Fibroblast of skin of scalp (primary cell): ENCODE measurements around the gene EHD4.

Experiments used
- DNase-seq: peaks from one replicate; pipeline ENCODE4 v3.0.0-alpha.2; 2013

EHD4 gene

GRCh38 chr15:41855261-41855961, 116.9 kb downstream of the EHD4 start:
- no peak for DNase-seq

DNA sequence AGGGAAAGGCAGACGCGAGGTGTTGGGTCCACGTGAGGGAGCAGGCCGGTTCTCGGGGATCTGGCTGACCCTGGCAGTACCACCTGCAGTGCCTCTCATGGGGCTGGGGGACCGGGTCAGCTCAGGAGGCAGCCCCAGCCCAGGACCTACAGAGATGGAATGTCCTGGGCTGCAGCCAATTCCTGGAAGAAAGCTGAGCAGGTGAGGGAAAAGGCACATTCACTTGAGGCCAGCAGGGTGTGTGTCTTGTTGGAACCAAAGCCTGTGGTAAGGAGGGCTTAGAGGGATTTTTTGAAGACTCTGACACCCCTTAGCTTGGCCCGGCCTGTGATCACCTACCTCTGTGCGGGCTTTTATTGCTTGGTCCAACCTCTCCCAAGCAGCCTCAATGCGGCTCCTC, 117.9 kb downstream of the EHD4 start:
- no peak for DNase-seq

DNA sequence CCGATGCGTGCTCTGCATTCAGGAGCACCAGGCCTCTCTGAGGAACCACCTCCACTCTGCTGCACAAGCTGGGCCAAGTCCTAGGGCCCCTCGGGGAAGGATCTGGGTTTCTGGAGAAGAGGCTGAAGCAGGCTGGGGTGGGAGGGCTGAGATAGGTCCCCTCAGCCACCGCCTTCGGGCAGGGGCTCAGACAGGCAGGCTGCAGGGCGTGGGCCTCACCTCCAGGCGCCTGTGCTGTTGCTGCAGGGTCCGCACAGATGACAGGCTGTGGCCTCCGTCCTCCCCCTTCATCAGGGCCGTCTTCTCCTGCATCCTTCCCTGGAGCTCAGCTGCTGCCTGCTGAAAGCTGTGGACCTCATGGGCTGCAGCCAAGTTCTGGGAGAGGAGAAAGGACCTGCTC, 118.5 kb downstream of the EHD4 start:
- no peak for DNase-seq

DNA sequence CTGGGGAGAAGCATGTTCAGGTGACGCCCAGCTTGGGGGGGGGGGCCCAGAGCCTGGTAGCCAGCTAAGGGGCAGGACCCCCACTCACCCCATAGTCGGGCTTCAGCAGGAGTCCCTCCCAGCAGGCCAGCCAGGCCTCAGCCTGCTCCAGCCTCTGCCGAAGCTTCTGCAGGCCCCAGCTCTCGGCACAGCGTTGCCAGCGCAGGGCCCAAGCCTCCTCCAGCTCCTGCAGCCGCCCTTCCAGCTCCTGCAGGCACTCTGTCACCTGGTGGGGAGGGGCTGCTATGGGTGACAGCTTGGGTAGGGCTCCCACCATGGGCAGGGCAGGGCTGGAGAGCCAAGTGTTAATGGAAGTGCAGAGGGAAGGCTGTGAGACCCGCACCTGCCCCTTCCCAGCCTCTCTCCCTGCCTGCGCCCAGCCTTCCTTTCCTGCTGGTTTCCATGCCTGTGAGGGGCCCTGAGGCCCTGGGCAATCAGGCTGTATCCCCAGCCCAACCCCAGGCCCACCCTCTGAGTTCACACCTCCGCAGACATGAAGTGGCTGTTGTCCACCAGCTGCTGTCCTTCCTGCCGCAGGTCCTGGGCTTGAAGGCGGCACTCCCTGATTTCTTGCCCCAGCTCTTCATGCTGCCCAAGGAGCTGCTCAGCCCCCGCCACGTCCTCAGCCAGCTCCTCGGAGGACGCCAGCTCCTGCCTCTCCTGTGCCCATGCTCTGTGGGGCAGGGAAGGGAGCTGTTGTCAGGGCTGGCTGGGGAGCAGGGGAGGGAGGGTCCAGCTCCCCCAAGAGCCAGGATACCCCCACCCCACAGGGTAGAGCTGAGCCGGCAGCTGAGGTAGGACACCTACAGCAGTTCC, 119.4 kb downstream of the EHD4 start:
- DNase-seq = no peak

DNA sequence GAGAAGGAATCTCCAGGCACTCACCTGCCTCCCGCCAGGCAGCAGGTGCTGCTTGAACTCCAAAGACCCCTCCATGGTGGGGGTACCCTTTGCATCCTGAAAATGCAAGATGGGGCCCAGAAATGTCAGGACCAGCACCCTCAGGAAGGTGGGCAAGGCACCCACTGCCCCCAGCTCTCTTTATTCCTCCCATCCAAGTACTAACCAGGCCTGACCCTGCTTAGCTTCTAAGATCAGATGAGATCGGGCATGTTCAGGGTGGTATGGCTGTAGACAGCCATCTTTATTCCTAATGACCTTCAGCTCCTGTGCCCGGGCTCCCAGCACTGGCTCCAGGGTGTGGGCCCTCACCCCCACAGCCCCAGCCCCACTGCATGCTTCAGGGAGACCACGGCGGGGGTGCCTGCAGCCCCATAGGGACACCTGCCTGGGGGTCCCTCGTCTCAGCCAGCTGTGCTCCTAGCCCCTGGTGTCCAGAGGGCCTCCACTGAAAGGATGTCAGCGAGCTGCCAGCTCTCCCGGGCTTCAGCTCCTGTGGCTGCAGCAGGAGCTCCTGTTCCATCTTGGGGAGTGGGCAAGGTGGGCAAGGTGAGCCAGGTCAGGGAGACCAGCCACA, 120.5 kb downstream of the EHD4 start:
- DNase-seq = no peak

- DNase-seq = no peak
Measured at GRCh38 chr15:41851167-41851523, 121.2 kb downstream of the EHD4 start.

DNA sequence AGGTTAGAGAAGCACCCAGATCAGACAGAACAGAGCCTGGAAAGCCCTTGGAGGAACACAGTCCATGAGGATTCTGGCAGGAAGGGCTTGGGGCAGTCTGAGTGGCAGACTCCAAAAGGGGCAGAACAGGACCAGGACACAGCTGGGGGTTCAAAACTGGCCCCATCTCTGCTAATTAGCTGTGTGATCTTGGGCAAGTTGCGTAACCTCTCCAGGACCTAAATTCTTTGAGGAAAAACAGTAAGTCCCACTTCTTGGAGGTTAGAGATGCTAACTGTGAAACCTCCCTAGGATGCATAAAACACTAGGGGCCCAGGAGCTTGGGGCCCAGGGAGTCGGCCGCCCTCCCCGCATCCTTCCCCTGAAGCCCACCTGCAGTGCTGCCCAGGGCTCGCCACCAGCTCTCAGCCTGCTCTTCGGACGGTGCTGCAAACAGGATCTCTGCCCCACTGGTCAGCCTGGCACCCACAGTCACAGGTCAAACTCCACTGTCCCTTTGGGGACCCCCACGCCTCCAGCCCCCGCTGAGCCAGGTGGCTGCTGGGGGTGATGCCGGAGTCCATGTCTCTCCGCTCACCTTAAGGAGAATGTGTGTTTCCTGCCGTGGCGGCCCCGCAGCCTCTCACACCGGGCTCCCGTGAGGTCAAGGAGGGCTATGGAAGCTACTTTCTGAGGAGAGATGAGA, 121.7 kb downstream of the EHD4 start:
- DNase-seq = no peak

GRCh38 chr15:41849861-41850260, 122.5 kb downstream of the EHD4 start:
- no peak for DNase-seq

- DNase-seq = no peak
Measured at GRCh38 chr15:41849204-41849603, 123.2 kb downstream of the EHD4 start.

DNA sequence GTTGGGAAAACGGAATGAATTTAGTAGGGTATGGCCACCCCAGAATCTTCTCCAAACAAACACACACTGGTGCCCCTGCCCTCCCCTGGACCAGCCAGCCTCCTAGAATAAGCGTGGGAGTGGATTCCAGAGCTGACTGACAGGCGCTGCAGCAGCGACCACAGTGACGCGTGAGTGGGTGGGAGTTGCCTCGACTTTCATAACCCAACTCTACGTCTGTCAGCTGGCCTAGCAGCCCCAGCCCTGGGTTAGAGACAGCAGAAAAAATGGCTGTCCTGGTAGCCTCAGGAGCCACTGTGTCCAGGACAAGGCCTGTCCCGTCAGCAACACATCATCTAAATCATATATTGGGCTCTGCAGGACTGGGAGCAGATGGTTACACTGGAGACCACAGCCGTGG, 123.7 kb downstream of the EHD4 start:
- no peak for DNase-seq

DNA sequence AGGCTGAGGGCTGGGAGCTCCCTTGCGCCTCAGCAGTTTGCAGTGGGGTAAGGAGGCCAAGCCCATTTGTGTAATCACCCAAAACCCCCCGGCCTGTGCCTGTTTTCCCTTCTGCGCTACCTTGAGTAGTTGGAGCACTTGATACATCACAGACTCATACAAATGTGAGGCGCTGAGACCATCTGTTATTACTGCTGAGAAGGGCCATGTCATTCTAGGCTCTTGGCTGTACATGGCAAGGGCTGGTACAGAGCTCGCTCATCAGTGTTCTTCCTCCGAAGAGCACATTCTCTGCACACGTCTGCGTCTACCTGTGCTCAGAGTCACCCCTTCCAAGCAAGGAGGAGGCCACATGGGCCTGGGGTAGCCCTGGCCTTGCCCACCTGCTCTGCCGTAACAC, 124.4 kb downstream of the EHD4 start:
- DNase-seq = no peak

DNA sequence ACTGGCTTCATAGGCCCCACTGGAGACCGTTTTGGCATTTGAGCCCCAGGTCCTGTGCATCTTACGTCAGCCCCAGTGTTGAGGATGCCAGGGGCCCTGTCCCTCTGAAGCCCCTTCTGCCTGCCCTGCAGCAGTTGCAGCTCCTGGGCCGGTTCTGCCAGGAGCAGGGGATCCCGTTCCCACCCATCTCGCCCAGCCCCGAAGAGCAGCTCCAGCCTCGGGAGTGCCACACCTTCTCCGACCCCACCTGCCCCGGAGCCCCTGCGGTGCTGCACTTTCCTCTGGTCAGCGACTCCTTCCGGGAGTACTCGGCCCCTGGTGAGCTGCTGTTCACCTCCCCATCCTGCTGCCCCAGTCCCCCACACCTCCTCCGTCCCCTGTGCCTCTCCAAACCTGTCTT, 125.2 kb downstream of the EHD4 start:
- DNase-seq = no peak
